Peyer's patch (tissue), 4 donors: Measurements from ENCODE around the gene LDLRAD4.

ENCODE experiments used
- POLR2A ChIP-seq, 2 donors: fragments of 450-650 bp; IDR thresholded peaks; one replicate each; pipeline ENCODE4 v1.5.1; 2017; ENCODE audit warnings: antibody characterized with exemption in 2 of 2, mild to moderate bottlenecking in 2 of 2, moderate library complexity in 2 of 2
- TF ChIP-seq, protein P1 (sequence below), 6 experiments: fragments of 450-650 bp in 4 of 6; fragments of 200-600 bp in 2 of 6; sonication (generic) in 1 of 6; IDR thresholded peaks; one replicate each; pipeline ENCODE4 v1.5.1; 2017 to 2019; ENCODE audit warnings: antibody characterized with exemption in 6 of 6, mild to moderate bottlenecking in 3 of 6, moderate library complexity in 1 of 6

DNA sequence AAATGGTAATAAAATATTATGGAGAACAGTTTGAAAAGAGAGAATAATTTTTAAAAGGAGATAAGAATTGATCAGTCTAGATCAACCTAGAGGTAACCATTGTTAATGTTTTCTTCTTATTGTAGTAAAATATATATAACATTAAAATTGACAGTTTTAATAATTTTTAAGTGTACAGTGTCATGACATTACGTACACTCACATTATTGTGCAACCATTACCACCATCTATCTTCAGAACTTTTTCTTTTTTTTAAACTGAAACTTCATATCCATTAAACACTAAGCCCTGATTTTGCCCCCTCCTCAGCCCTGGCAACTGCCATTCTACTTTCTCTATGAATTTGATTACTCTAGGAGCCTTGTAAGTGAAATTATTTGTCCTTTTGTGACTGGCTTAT lies 121.1 kb downstream of the LDLRAD4 start:
- TF ChIP-seq, protein P1, sequence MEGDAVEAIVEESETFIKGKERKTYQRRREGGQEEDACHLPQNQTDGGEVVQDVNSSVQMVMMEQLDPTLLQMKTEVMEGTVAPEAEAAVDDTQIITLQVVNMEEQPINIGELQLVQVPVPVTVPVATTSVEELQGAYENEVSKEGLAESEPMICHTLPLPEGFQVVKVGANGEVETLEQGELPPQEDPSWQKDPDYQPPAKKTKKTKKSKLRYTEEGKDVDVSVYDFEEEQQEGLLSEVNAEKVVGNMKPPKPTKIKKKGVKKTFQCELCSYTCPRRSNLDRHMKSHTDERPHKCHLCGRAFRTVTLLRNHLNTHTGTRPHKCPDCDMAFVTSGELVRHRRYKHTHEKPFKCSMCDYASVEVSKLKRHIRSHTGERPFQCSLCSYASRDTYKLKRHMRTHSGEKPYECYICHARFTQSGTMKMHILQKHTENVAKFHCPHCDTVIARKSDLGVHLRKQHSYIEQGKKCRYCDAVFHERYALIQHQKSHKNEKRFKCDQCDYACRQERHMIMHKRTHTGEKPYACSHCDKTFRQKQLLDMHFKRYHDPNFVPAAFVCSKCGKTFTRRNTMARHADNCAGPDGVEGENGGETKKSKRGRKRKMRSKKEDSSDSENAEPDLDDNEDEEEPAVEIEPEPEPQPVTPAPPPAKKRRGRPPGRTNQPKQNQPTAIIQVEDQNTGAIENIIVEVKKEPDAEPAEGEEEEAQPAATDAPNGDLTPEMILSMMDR (IDR thresholded peaks at IDR 0.05), result no peak
- no peak for TF ChIP-seq POLR2A (IDR thresholded peaks at IDR 0.05)
